H9 (cell line): ENCODE data around the gene KIZ. TPM values are rescaled to one million over a fixed set of nuclear protein-coding genes. Genes with fewer than 3 reads are reported as not detected.

Experiments used
- DNase-seq: peaks from one replicate; pipeline ENCODE4 v3.0.0-alpha.2; 2017
- H2AFZ ChIP-seq: one replicate; pipeline ENCODE4 v1.6.1; 2013; ENCODE audit warnings: mild to moderate bottlenecking, low read length, control low read depth, moderate library complexity
- H2AK5ac ChIP-seq: 2 replicates; pipeline ENCODE4 v1.6.1; 2013; ENCODE audit warnings: low read length, control low read depth, mixed read lengths; ENCODE audit not compliant: insufficient read length
- H2BK120ac ChIP-seq: one replicate; pipeline ENCODE4 v1.6.1; 2013; ENCODE audit warnings: low read depth, mild to moderate bottlenecking, low read length, control low read depth, inconsistent platforms; ENCODE audit not compliant: poor library complexity, severe bottlenecking
- H2BK12ac ChIP-seq: 2 replicates; pipeline ENCODE4 v1.6.1; 2013; ENCODE audit warnings: low read length, control low read depth, mixed read lengths, low read depth; ENCODE audit not compliant: insufficient read length
- H2BK15ac ChIP-seq: 2 replicates; pipeline ENCODE4 v1.6.1; 2013; ENCODE audit warnings: low read depth, low read length, control low read depth
- H2BK20ac ChIP-seq: one replicate; pipeline ENCODE4 v1.6.1; 2013; ENCODE audit warnings: low read depth, mild to moderate bottlenecking, low read length, control low read depth, inconsistent platforms; ENCODE audit not compliant: poor library complexity, severe bottlenecking
- H2BK5ac ChIP-seq: 2 replicates; pipeline ENCODE4 v1.6.1; 2013; ENCODE audit warnings: low read length, control low read depth, mixed read lengths; ENCODE audit not compliant: insufficient read length
- H3K14ac ChIP-seq: 2 replicates; pipeline ENCODE4 v1.6.1; 2013; ENCODE audit warnings: low read length, control low read depth; ENCODE audit not compliant: insufficient read depth
- H3K18ac ChIP-seq: 2 replicates; pipeline ENCODE4 v1.6.1; 2013; ENCODE audit warnings: low read depth, mild to moderate bottlenecking, mixed read lengths, low read length, control low read depth; ENCODE audit not compliant: insufficient read length
- H3K23ac ChIP-seq: 2 replicates; pipeline ENCODE4 v1.6.1; 2013; ENCODE audit warnings: low read length, control low read depth, mixed read lengths, low read depth; ENCODE audit not compliant: insufficient read length
- H3K23me2 ChIP-seq: 2 replicates; pipeline ENCODE4 v1.6.1; 2013; ENCODE audit warnings: low read depth, mild to moderate bottlenecking, mixed read lengths, low read length, control low read depth; ENCODE audit not compliant: insufficient read length, poor library complexity, severe bottlenecking
- H3K27ac ChIP-seq: 2 replicates; pipeline ENCODE4 v1.5.1; 2013; ENCODE audit warnings: low read length, control low read depth, mixed read lengths, low read depth; ENCODE audit not compliant: insufficient read length
- H3K27me3 ChIP-seq: 2 replicates; pipeline ENCODE4 v1.6.1; 2013; ENCODE audit warnings: low read length, control low read depth, inconsistent platforms; ENCODE audit not compliant: insufficient read depth
- H3K4ac ChIP-seq: 2 replicates; pipeline ENCODE4 v1.6.1; 2013; ENCODE audit warnings: low read depth, mild to moderate bottlenecking, control low read depth, inconsistent platforms, low read length, moderate library complexity
- H3K4me1 ChIP-seq: 2 replicates; pipeline ENCODE4 v1.6.1; 2013; ENCODE audit warnings: low read length, control low read depth, inconsistent platforms; ENCODE audit not compliant: insufficient read depth
- H3K4me2 ChIP-seq: 2 replicates; pipeline ENCODE4 v1.6.1; 2013; ENCODE audit warnings: low read length, control low read depth, mixed read lengths; ENCODE audit not compliant: insufficient read length, insufficient read depth
- H3K56ac ChIP-seq: 2 replicates; pipeline ENCODE4 v1.6.1; 2013; ENCODE audit warnings: low read depth, mild to moderate bottlenecking, mixed read lengths, low read length, control low read depth; ENCODE audit not compliant: insufficient read length
- H3K79me1 ChIP-seq: 2 replicates; pipeline ENCODE4 v1.6.1; 2013; ENCODE audit warnings: low read depth, mild to moderate bottlenecking, moderate library complexity, low read length, control low read depth, inconsistent platforms; ENCODE audit not compliant: insufficient read depth, poor library complexity, severe bottlenecking
- H3K79me2 ChIP-seq: 2 replicates; pipeline ENCODE4 v1.6.1; 2013; ENCODE audit warnings: low read length, control low read depth, inconsistent platforms; ENCODE audit not compliant: insufficient read depth
- H3K9ac ChIP-seq: 2 replicates; pipeline ENCODE4 v1.6.1; 2013; ENCODE audit warnings: low read length, control low read depth, mixed read lengths; ENCODE audit not compliant: insufficient read length; ENCODE audit errors: extremely low read depth
- H3K9me3 ChIP-seq: one replicate; pipeline ENCODE4 v1.6.1; 2013; ENCODE audit warnings: low read depth, low read length, inconsistent platforms; ENCODE audit not compliant: control insufficient read depth
- H3T11ph ChIP-seq: one replicate; pipeline ENCODE4 v1.6.1; 2013; ENCODE audit warnings: mild to moderate bottlenecking, low read length, control low read depth, inconsistent platforms
- H4K20me1 ChIP-seq: one replicate; pipeline ENCODE4 v1.6.1; 2013; ENCODE audit not compliant: control insufficient read depth, insufficient read length, insufficient read depth
- H4K5ac ChIP-seq: 2 replicates; pipeline ENCODE4 v1.6.1; 2013; ENCODE audit warnings: low read depth, mild to moderate bottlenecking, mixed read lengths, low read length, control low read depth; ENCODE audit not compliant: insufficient read length
- H4K8ac ChIP-seq: replicated peaks from 2 replicates; pipeline ENCODE4 v1.6.1; 2013; ENCODE audit warnings: low read length, control low read depth, mixed read lengths, low read depth; ENCODE audit not compliant: insufficient read length
- H4K91ac ChIP-seq: 2 replicates; pipeline ENCODE4 v1.6.1; 2013; ENCODE audit warnings: low read depth, mild to moderate bottlenecking, moderate library complexity, mixed read lengths, low read length, control low read depth; ENCODE audit not compliant: insufficient read length
- H3K27ac Mint-ChIP-seq, 3 experiments: 2 replicates in 2 of 3; 3 replicates in 1 of 3; pipeline ENCODE4 v1.8.0; 2020 to 2021; ENCODE audit warnings: mixed read lengths in 3 of 3, mild to moderate bottlenecking in 1 of 3, moderate library complexity in 1 of 3
- H3K27me3 Mint-ChIP-seq: 2 replicates; pipeline ENCODE4 v1.8.0; 2021; ENCODE audit warnings: low read depth, mild to moderate bottlenecking, moderate library complexity, mixed read lengths
- H3K36me3 Mint-ChIP-seq, 3 experiments: 2 replicates in 2 of 3; 3 replicates in 1 of 3; pipeline ENCODE4 v1.8.0; 2020 to 2021; ENCODE audit warnings: low read depth in 3 of 3, mixed read lengths in 3 of 3; ENCODE audit not compliant: insufficient read depth in 1 of 3
- H3K4me1 Mint-ChIP-seq, 2 experiments: 2 replicates each; pipeline ENCODE4 v1.8.0; 2020; ENCODE audit warnings: mixed read lengths in 2 of 2
- H3K4me3 Mint-ChIP-seq, 2 experiments: 2 replicates in 1 of 2; 3 replicates in 1 of 2; pipeline ENCODE4 v1.8.0; 2020 to 2021; ENCODE audit warnings: mild to moderate bottlenecking in 2 of 2, mixed read lengths in 2 of 2, moderate library complexity in 1 of 2
- H3K9me3 Mint-ChIP-seq, 2 experiments: 2 replicates in 1 of 2; 3 replicates in 1 of 2; pipeline ENCODE4 v1.8.0; 2020; ENCODE audit warnings: mild to moderate bottlenecking in 2 of 2, mixed read lengths in 2 of 2, moderate library complexity in 1 of 2
- CTCF ChIP-seq: fragments of 200-600 bp; sonication (generic); conservative IDR thresholded peaks from 3 replicates; pipeline ENCODE4 v1.8.0; 2021; ENCODE audit warnings: antibody characterized with exemption, mild to moderate bottlenecking
- WGBS: extraction: QIAGEN DNeasy Blood & Tissue Kit; methylation state at CpG from one replicate; pipeline ENCODE4 v1.1.7; 2013; ENCODE audit warnings: missing lambda C conversion rate, low lambda C conversion rate, mixed read lengths; ENCODE audit not compliant: insufficient read length; ENCODE audit errors: extremely low coverage; 5-methylcytosine and 5-hydroxymethylcytosine counted together
- total RNA-seq: library from RNA; stranded (reverse); gene quantifications from 2 replicates; pipeline ENCODE4 v1.2.1, GENCODE V29; 2021

The KIZ gene
- total RNA-seq, 1 experiment from 2014 or later = 29.3 TPM

GRCh38 chr20:21114584-21114983 is 11.3 kb upstream of the KIZ start:
- Histone ChIP-seq H3T11ph (no peak overlapping the region), H3K79me2 (no peaks in the 10 kb centered on the region), H4K8ac (no peak overlapping the region), H3K4me2 (no peak overlapping the region), H4K20me1 (no peaks in the 10 kb centered on the region), H2BK20ac (no peak overlapping the region), H2AK5ac (no peak overlapping the region), H3K23me2 (no peaks in the 10 kb centered on the region), H3K18ac (no peak overlapping the region), H3K9me3 (no peaks in the 10 kb centered on the region), H3K9ac (no peak overlapping the region), H3K14ac (no peak overlapping the region), H2BK120ac (no peak overlapping the region), H3K27ac (no peak overlapping the region), H3K79me1 (no peaks in the 10 kb centered on the region), H3K4ac (no peak overlapping the region), H2BK15ac (no peak overlapping the region), H2BK12ac (no peak overlapping the region), H2BK5ac (no peak overlapping the region), H4K91ac (no peak overlapping the region), H3K56ac (no peak overlapping the region), H3K23ac (no peak overlapping the region), H3K4me1 (no peaks in the 10 kb centered on the region), H4K5ac (no peak overlapping the region), H3K27me3 (no peaks in the 10 kb centered on the region), H2AFZ (no peak overlapping the region)
- no CpG with 5 or more reads among the region's 15 CpGs for WGBS
- peaks cover 8 to 23% of the 10 kb centered on the region in 2 experiments for H3K4me1 Mint-ChIP-seq
- TF ChIP-seq CTCF = peak; percentile 43; the same call in 2 of the 3 replicates
- no peaks in the 10 kb centered on the region; a peak in 1 of 7 replicates for H3K36me3 Mint-ChIP-seq
- H3K4me3 Mint-ChIP-seq = no peak overlapping the region
- H3K27me3 Mint-ChIP-seq = peaks cover 8% of the 10 kb centered on the region
- H3K9me3 Mint-ChIP-seq = no peaks in the 10 kb centered on the region; a peak in 1 of 5 replicates
- no peak for DNase-seq
- peak overlapping the region in 1 of 3 experiments; percentile 43; a peak in 1 of 7 replicates for H3K27ac Mint-ChIP-seq
